ENCODE data around the gene RFPL4AL1. TPM values are rescaled to one million over a fixed set of nuclear protein-coding genes. Genes with fewer than 3 reads are reported as not detected.

Gene RFPL4AL1
- total RNA-seq, 1 donor from 2014 or later: not detected

- Histone ChIP-seq H3K4me3 (ENCODE audit: low read depth, low read length) (no peak overlapping the region), H3K27me3 (ENCODE audit: control insufficient read depth, insufficient read depth, low read length) (no peaks in the 10 kb centered on the region), H3K36me3 (ENCODE audit: control insufficient read depth, insufficient read depth, low read length) (no peaks in the 10 kb centered on the region)
- TF ChIP-seq CTCF (IDR thresholded peaks at IDR 0.05; ENCODE audit: insufficient read depth, low read length, severe bottlenecking): no peak
- DNase-seq (ENCODE audit: low read depth): no peak
- no peak for FAIRE-seq
Observed at GRCh38 chr19:55781112-55781511, 12.2 kb downstream of the RFPL4AL1 start.

- Histone ChIP-seq H3K4me3 (ENCODE audit: low read depth, low read length) (no peak overlapping the region), H3K36me3 (ENCODE audit: control insufficient read depth, insufficient read depth, low read length) (no peaks in the 10 kb centered on the region), H3K27me3 (ENCODE audit: control insufficient read depth, insufficient read depth, low read length) (no peaks in the 10 kb centered on the region)
- DNase-seq (ENCODE audit: low read depth) (no peak), FAIRE-seq (no peak)
- no peak for TF ChIP-seq CTCF (IDR thresholded peaks at IDR 0.05; ENCODE audit: insufficient read depth, low read length, severe bottlenecking)
Observed at GRCh38 chr19:55795021-55795420, 26.1 kb downstream of the RFPL4AL1 start.

GRCh38 chr19:55801416-55801815 is 32.5 kb downstream of the RFPL4AL1 start:
- DNase-seq (ENCODE audit: low read depth) (no peak), FAIRE-seq (no peak)
- Histone ChIP-seq H3K27me3 (ENCODE audit: control insufficient read depth, insufficient read depth, low read length) (no peaks in the 10 kb centered on the region), H3K4me3 (ENCODE audit: low read depth, low read length) (no peak overlapping the region), H3K36me3 (ENCODE audit: control insufficient read depth, insufficient read depth, low read length) (no peaks in the 10 kb centered on the region)
- TF ChIP-seq CTCF (IDR thresholded peaks at IDR 0.05; ENCODE audit: insufficient read depth, low read length, severe bottlenecking): no peak

GRCh38 chr19:55802281-55802680 is 33.4 kb downstream of the RFPL4AL1 start:
- Histone ChIP-seq H3K36me3 (ENCODE audit: control insufficient read depth, insufficient read depth, low read length) (no peaks in the 10 kb centered on the region), H3K4me3 (ENCODE audit: low read depth, low read length) (no peak overlapping the region), H3K27me3 (ENCODE audit: control insufficient read depth, insufficient read depth, low read length) (no peaks in the 10 kb centered on the region)
- DNase-seq (ENCODE audit: low read depth): no peak
- TF ChIP-seq CTCF (IDR thresholded peaks at IDR 0.05; ENCODE audit: insufficient read depth, low read length, severe bottlenecking): no peak
- no peak for FAIRE-seq

GRCh38 chr19:55809381-55810058 is 40.6 kb downstream of the RFPL4AL1 start:
- FAIRE-seq: no peak
- H3K36me3 ChIP-seq (ENCODE audit: control insufficient read depth, insufficient read depth, low read length): no peaks in the 10 kb centered on the region
- no peaks in the 10 kb centered on the region for H3K27me3 ChIP-seq (ENCODE audit: control insufficient read depth, insufficient read depth, low read length)
- TF ChIP-seq CTCF (IDR thresholded peaks at IDR 0.05; ENCODE audit: insufficient read depth, low read length, severe bottlenecking): no peak
- H3K4me3 ChIP-seq (ENCODE audit: low read depth, low read length): no peak overlapping the region
- DNase-seq (ENCODE audit: low read depth): peak; percentile 17

GRCh38 chr19:55811340-55811739 is 42.4 kb downstream of the RFPL4AL1 start:
- no peak overlapping the region for H3K4me3 ChIP-seq (ENCODE audit: low read depth, low read length)
- no peak for DNase-seq (ENCODE audit: low read depth)
- peak; percentile 23 for FAIRE-seq
- TF ChIP-seq CTCF (IDR thresholded peaks at IDR 0.05; ENCODE audit: insufficient read depth, low read length, severe bottlenecking): no peak
- H3K36me3 ChIP-seq (ENCODE audit: control insufficient read depth, insufficient read depth, low read length): no peaks in the 10 kb centered on the region
- H3K27me3 ChIP-seq (ENCODE audit: control insufficient read depth, insufficient read depth, low read length): no peaks in the 10 kb centered on the region

All from bronchial epithelial cell (primary cell).